Neural progenitor cell (in vitro differentiated cells): ENCODE results near the gene AFF3.

ENCODE experiments used
- EZH2 ChIP-seq: fragments of 200-600 bp; sonication (generic); IDR thresholded peaks from 2 replicates; pipeline ENCODE4 v1.6.1; 2017; ENCODE audit warnings: antibody characterized with exemption, mild to moderate bottlenecking, moderate library complexity
- EZH2phosphoT487 ChIP-seq: fragments of 200-600 bp; sonication (generic); IDR thresholded peaks from 2 replicates; pipeline ENCODE4 v1.6.1; 2017; ENCODE audit warnings: antibody characterized with exemption

- TF ChIP-seq EZH2 (no peak), EZH2phosphoT487 (no peak)
These were observed 597.8 kb downstream of the AFF3 start for GRCh38 chr2:99544608-99545007.
